ENCODE results near the gene WWOX. TPM values are rescaled to one million over a fixed set of nuclear protein-coding genes. Genes with fewer than 3 reads are reported as not detected.

The WWOX gene
- total and polyA plus RNA-seq, 2 donors (not counting 1 experiment from before 2014, with no cell fraction given), result 10.5 to 42.3 TPM

- Histone ChIP-seq H3K4me2 (replicated peaks; ENCODE audit: low read depth, low read length, poor library complexity, severe bottlenecking) (no peak overlapping the region), H3K27ac (ENCODE audit: low read length in 2 of 2) (no peak overlapping the region), H3K79me2 (ENCODE audit: control insufficient read depth, insufficient read depth, low read length) (no peaks in the 10 kb centered on the region), H3K9me3 (ENCODE audit: control extremely low read depth in 1 of 3, control insufficient read depth in 2 of 3, insufficient read depth in 1 of 3, low read length in 2 of 3) (no peaks in the 10 kb centered on the region), H3K9ac (ENCODE audit: low read length) (no peak overlapping the region), H3K4me3 (ENCODE audit: control extremely low read depth in 1 of 5, extremely low read depth in 1 of 5, insufficient read depth in 1 of 5, low read depth in 2 of 5, low read length in 4 of 5) (no peak overlapping the region), H3K4me1 (ENCODE audit: control insufficient read depth in 2 of 2, insufficient read depth in 2 of 2, low read length in 2 of 2) (no peaks in the 10 kb centered on the region), H3K36me3 (replicated peaks in 1 of 2; ENCODE audit: control extremely low read depth in 1 of 2, control insufficient read depth in 1 of 2, extremely low read depth in 1 of 2, insufficient read depth in 2 of 2, low read length in 1 of 2) (no peaks in the 10 kb centered on the region), H2AFZ (ENCODE audit: insufficient read depth, low read depth, low read length, poor library complexity, severe bottlenecking) (no peak overlapping the region), H3K27me3 (replicated peaks in 1 of 4; ENCODE audit: control extremely low read depth in 1 of 4, control insufficient read depth in 3 of 4, insufficient read depth in 4 of 4, low read length in 3 of 4) (no peaks in the 10 kb centered on the region), H4K20me1 (ENCODE audit: control insufficient read depth, insufficient read depth, low read length, poor library complexity, severe bottlenecking) (no peaks in the 10 kb centered on the region)
- no peak overlapping the region for H3K27ac Mint-ChIP-seq
- no peak for TF ChIP-seq CTCF (IDR thresholded peaks at IDR 0.05)
- no peak for TF ChIP-seq EZH2 (IDR thresholded peaks at IDR 0.05; ENCODE audit: borderline replicate concordance, insufficient read depth, low read depth, low read length, poor library complexity, severe bottlenecking)
- no peak overlapping the region for H3K4me3 Mint-ChIP-seq
- no peak for DNase-seq
- intact Hi-C loops (cut with micrococcal nuclease), result no loop called here
- no peaks in the 10 kb centered on the region for H3K4me1 Mint-ChIP-seq
- no CpG with 5 or more reads among the region's 4 CpGs for WGBS (ENCODE audit: insufficient coverage)
- no peaks in the 10 kb centered on the region for H3K27me3 Mint-ChIP-seq
- no peak for ATAC-seq (ENCODE audit: low read depth)
- no peaks in the 10 kb centered on the region for H3K9me3 Mint-ChIP-seq (ENCODE audit: insufficient read depth)
- CTCF ChIA-PET, result no interaction called here
- POLR2A ChIA-PET, result no interaction called here
These were observed 277.9 kb downstream of the WWOX start for GRCh38 chr16:78377312-78377711.

- H3K27me3 ChIP-seq (replicated peaks in 1 of 4; ENCODE audit: control extremely low read depth in 1 of 4, control insufficient read depth in 3 of 4, insufficient read depth in 4 of 4, low read length in 3 of 4), result no peaks in the 10 kb centered on the region
- intact Hi-C loops (cut with micrococcal nuclease), result no loop called here
- no peaks in the 10 kb centered on the region for H3K9me3 ChIP-seq (ENCODE audit: control extremely low read depth in 1 of 3, control insufficient read depth in 2 of 3, insufficient read depth in 1 of 3, low read length in 2 of 3)
- no peaks in the 10 kb centered on the region for H3K4me1 ChIP-seq (ENCODE audit: control insufficient read depth in 2 of 2, insufficient read depth in 2 of 2, low read length in 2 of 2)
- H3K27ac ChIP-seq (ENCODE audit: low read length in 2 of 2), result no peak overlapping the region
- Mint-ChIP-seq H3K27ac (no peak overlapping the region), H3K4me3 (no peak overlapping the region), H3K27me3 (no peaks in the 10 kb centered on the region), H3K9me3 (ENCODE audit: insufficient read depth) (no peaks in the 10 kb centered on the region), H3K4me1 (no peaks in the 10 kb centered on the region)
- no peak overlapping the region for H2AFZ ChIP-seq (ENCODE audit: insufficient read depth, low read depth, low read length, poor library complexity, severe bottlenecking)
- POLR2A ChIA-PET, result no interaction called here
- CTCF ChIA-PET, result no interaction called here
- ATAC-seq (ENCODE audit: low read depth) (no peak), DNase-seq (no peak)
- H3K9ac ChIP-seq (ENCODE audit: low read length), result no peak overlapping the region
- no peak overlapping the region for H3K4me3 ChIP-seq (ENCODE audit: control extremely low read depth in 1 of 5, extremely low read depth in 1 of 5, insufficient read depth in 1 of 5, low read depth in 2 of 5, low read length in 4 of 5)
- H3K4me2 ChIP-seq (replicated peaks; ENCODE audit: low read depth, low read length, poor library complexity, severe bottlenecking), result no peak overlapping the region
- no peaks in the 10 kb centered on the region for H3K79me2 ChIP-seq (ENCODE audit: control insufficient read depth, insufficient read depth, low read length)
- TF ChIP-seq EZH2 (IDR thresholded peaks at IDR 0.05; ENCODE audit: borderline replicate concordance, insufficient read depth, low read depth, low read length, poor library complexity, severe bottlenecking) (no peak), CTCF (IDR thresholded peaks at IDR 0.05) (no peak)
- no CpG with 5 or more reads among the region's 1 CpG for WGBS (ENCODE audit: insufficient coverage)
- no peaks in the 10 kb centered on the region for H4K20me1 ChIP-seq (ENCODE audit: control insufficient read depth, insufficient read depth, low read length, poor library complexity, severe bottlenecking)
- no peaks in the 10 kb centered on the region for H3K36me3 ChIP-seq (replicated peaks in 1 of 2; ENCODE audit: control extremely low read depth in 1 of 2, control insufficient read depth in 1 of 2, extremely low read depth in 1 of 2, insufficient read depth in 2 of 2, low read length in 1 of 2)
These were observed 281.6 kb downstream of the WWOX start for GRCh38 chr16:78381060-78381459.
